Lower leg skin (tissue), 3 donors: Measurements from ENCODE around the gene BANP.
"Not testable (repeated sequence)": the region's sequence is repeated elsewhere in the genome, so short reads cannot be mapped to it uniquely, and the experiment has no call there.

ENCODE experiments used
- POLR2A ChIP-seq, 2 donors: fragments of 450-650 bp; IDR thresholded peaks; one replicate each; pipeline ENCODE4 v1.6.1; 2016 to 2017; ENCODE audit warnings: antibody characterized with exemption in 2 of 2, mild to moderate bottlenecking in 1 of 2, moderate library complexity in 1 of 2
- TF ChIP-seq, protein P1 (sequence below), 3 donors: fragments of 450-650 bp; IDR thresholded peaks; one replicate each; pipeline ENCODE4 v1.5.1; 2016; ENCODE audit warnings: antibody characterized with exemption in 3 of 3, mild to moderate bottlenecking in 3 of 3, moderate library complexity in 2 of 3

DNA sequence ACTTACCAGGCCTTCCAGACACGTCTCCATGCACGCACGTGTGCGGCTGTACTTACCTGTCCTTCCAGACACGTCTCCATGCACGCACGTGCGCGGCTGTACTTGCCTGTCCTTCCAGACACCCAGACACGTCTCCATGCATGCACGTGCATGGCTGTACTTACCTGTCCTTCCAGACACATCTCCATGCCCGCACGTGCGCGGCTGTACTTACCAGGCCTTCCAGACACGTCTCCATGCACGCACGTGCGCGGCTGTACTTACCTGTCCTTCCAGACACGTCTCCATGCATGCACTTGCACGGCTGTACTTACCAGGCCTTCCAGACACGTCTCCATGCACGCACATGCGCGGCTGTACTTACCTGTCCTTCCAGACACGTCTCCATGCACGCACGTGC is 47.8 kb downstream of the BANP start:
- not testable (repeated sequence) for TF ChIP-seq POLR2A (IDR thresholded peaks at IDR 0.05)
- TF ChIP-seq, protein P1, sequence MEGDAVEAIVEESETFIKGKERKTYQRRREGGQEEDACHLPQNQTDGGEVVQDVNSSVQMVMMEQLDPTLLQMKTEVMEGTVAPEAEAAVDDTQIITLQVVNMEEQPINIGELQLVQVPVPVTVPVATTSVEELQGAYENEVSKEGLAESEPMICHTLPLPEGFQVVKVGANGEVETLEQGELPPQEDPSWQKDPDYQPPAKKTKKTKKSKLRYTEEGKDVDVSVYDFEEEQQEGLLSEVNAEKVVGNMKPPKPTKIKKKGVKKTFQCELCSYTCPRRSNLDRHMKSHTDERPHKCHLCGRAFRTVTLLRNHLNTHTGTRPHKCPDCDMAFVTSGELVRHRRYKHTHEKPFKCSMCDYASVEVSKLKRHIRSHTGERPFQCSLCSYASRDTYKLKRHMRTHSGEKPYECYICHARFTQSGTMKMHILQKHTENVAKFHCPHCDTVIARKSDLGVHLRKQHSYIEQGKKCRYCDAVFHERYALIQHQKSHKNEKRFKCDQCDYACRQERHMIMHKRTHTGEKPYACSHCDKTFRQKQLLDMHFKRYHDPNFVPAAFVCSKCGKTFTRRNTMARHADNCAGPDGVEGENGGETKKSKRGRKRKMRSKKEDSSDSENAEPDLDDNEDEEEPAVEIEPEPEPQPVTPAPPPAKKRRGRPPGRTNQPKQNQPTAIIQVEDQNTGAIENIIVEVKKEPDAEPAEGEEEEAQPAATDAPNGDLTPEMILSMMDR (IDR thresholded peaks at IDR 0.05): not testable (repeated sequence)
